H1 (cell line): ENCODE measurements around the gene NSFL1C. TPM values are rescaled to one million over a fixed set of nuclear protein-coding genes. Genes with fewer than 3 reads are reported as not detected.
A peak's percentile ranks its signal among the peaks of the same experiment; 100 is the strongest.

Experiments used
- CTCF ChIA-PET: fragments of 300-600 bp; sonication (Branson Sonifier 250); formaldehyde crosslinking; loops from one replicate; lab custom pipeline; 2021; ENCODE audit not compliant: partially characterized antibody; lab: Charles Lee
- POLR2A ChIA-PET: fragments of 300-600 bp; sonication (Branson Sonifier 250); formaldehyde crosslinking; loops from one replicate; lab custom pipeline; 2021; ENCODE audit warnings: inconsistent platforms; ENCODE audit not compliant: partially characterized antibody; lab: Charles Lee
- DNase-seq, 2 experiments: peaks; one replicate each; pipeline versions ENCODE4 v3.0.0 to v3.0.0-alpha.2; 2010 to 2022; ENCODE audit warnings: low spot score in 2 of 2, low read depth in 1 of 2, mixed read lengths in 1 of 2
- FAIRE-seq: peaks from 2 replicates; lab custom pipeline; 2011; peaks lifted over from hg19 to GRCh38; lab: Jason Lieb, UNC
- H2AFZ ChIP-seq: 2 replicates; pipeline ENCODE4 v1.8.1; 2012; ENCODE audit warnings: low read length, inconsistent platforms
- H2AK5ac ChIP-seq: 2 replicates; pipeline ENCODE4 v1.6.1; 2013; ENCODE audit warnings: low read depth, low read length
- H2BK120ac ChIP-seq: replicated peaks from 2 replicates; pipeline ENCODE3; 2013; ENCODE audit warnings: low read depth, low read length, inconsistent platforms
- H2BK12ac ChIP-seq: 2 replicates; pipeline ENCODE4 v1.6.1; 2013; ENCODE audit warnings: low read depth, low read length
- H2BK15ac ChIP-seq: 2 replicates; pipeline ENCODE4 v1.6.1; 2013; ENCODE audit warnings: low read length
- H2BK20ac ChIP-seq: 2 replicates; pipeline ENCODE4 v1.6.1; 2013; ENCODE audit warnings: low read length
- H2BK5ac ChIP-seq: 2 replicates; pipeline ENCODE4 v1.6.1; 2013; ENCODE audit warnings: low read depth, low read length
- H3K14ac ChIP-seq: 2 replicates; pipeline ENCODE4 v1.6.1; 2013; ENCODE audit warnings: inconsistent platforms; ENCODE audit not compliant: insufficient read length
- H3K18ac ChIP-seq: 2 replicates; pipeline ENCODE4 v1.6.1; 2013; ENCODE audit warnings: low read length; ENCODE audit errors: extremely low read depth
- H3K23ac ChIP-seq: 2 replicates; pipeline ENCODE4 v1.6.1; 2013; ENCODE audit warnings: inconsistent platforms; ENCODE audit not compliant: insufficient read length
- H3K23me2 ChIP-seq: 2 replicates; pipeline ENCODE4 v1.6.1; 2013; ENCODE audit warnings: low read depth, low read length
- H3K27ac ChIP-seq: 2 replicates; pipeline ENCODE4 v1.6.1; 2011; ENCODE audit warnings: low read depth, low read length, inconsistent platforms
- H3K27me3 ChIP-seq, 4 experiments: replicated peaks in 1 of 4; 1 replicate in 1 of 4; 2 replicates in 3 of 4; pipeline versions ENCODE4 v1.6.1 to v1.8.1; 2011 to 2013; ENCODE audit warnings: low read length in 3 of 4, mild to moderate bottlenecking in 3 of 4, inconsistent platforms in 2 of 4, mixed read lengths in 2 of 4, moderate library complexity in 1 of 4; ENCODE audit not compliant: control insufficient read depth in 3 of 4, insufficient read depth in 3 of 4; ENCODE audit errors: extremely low read depth in 1 of 4
- H3K36me3 ChIP-seq, 4 experiments: 2 replicates each; pipeline versions ENCODE4 v1.6.1 to v1.8.1; 2011 to 2013; ENCODE audit warnings: mild to moderate bottlenecking in 4 of 4, low read length in 3 of 4, moderate library complexity in 2 of 4, control low read depth in 1 of 4, inconsistent platforms in 1 of 4; ENCODE audit not compliant: insufficient read depth in 4 of 4, control insufficient read depth in 2 of 4
- H3K4ac ChIP-seq: replicated peaks from 2 replicates; pipeline ENCODE3; 2013; ENCODE audit warnings: low read length, low read depth, mixed read lengths, inconsistent platforms; ENCODE audit not compliant: insufficient read length
- H3K4me1 ChIP-seq, 4 experiments: replicated peaks in 1 of 4; 1 replicate in 1 of 4; 2 replicates in 3 of 4; pipeline versions ENCODE4 v1.6.1 to v1.8.1; 2011 to 2013; ENCODE audit warnings: low read length in 3 of 4, inconsistent platforms in 2 of 4, mixed read lengths in 1 of 4; ENCODE audit not compliant: insufficient read depth in 4 of 4, control insufficient read depth in 3 of 4
- H3K4me2 ChIP-seq, 2 experiments: 2 replicates each; pipeline versions ENCODE4 v1.6.1 to v1.8.1; 2011 to 2013; ENCODE audit warnings: low read depth in 2 of 2, low read length in 2 of 2, control low read depth in 1 of 2, inconsistent platforms in 1 of 2, mild to moderate bottlenecking in 1 of 2; ENCODE audit not compliant: insufficient read depth in 1 of 2
- H3K4me3 ChIP-seq, 4 experiments: fragments of 200-600, 300-600 bp in 1 of 4; sonication (generic), shearing (Covaris generic), sonication (Bioruptor Twin) in 1 of 4; 2 replicates each; pipeline versions ENCODE4 v1.5.1 to v1.8.1; 2011 to 2016; ENCODE audit warnings: low read length in 4 of 4, low read depth in 3 of 4, control low read depth in 2 of 4, inconsistent platforms in 2 of 4, mild to moderate bottlenecking in 2 of 4, mixed read lengths in 1 of 4, moderate library complexity in 1 of 4; ENCODE audit not compliant: insufficient read depth in 2 of 4; ENCODE audit errors: extremely low read depth in 1 of 4
- H3K56ac ChIP-seq: replicated peaks from 2 replicates; pipeline ENCODE3; 2013; ENCODE audit warnings: low read depth, mild to moderate bottlenecking, mixed read lengths, low read length, inconsistent platforms; ENCODE audit not compliant: insufficient read length
- H3K79me1 ChIP-seq: 2 replicates; pipeline ENCODE4 v1.6.1; 2013; ENCODE audit warnings: low read depth, low read length, control low read depth
- H3K79me2 ChIP-seq, 2 experiments: 2 replicates each; pipeline versions ENCODE4 v1.6.1 to v1.8.1; 2012 to 2013; ENCODE audit warnings: low read length in 2 of 2, mild to moderate bottlenecking in 2 of 2, inconsistent platforms in 1 of 2; ENCODE audit not compliant: insufficient read depth in 2 of 2, control insufficient read depth in 1 of 2
- H3K9ac ChIP-seq, 4 experiments: replicated peaks in 1 of 4; 1 replicate in 1 of 4; 2 replicates in 3 of 4; pipeline versions ENCODE4 v1.6.1 to v1.8.1; 2011 to 2013; ENCODE audit warnings: low read depth in 3 of 4, low read length in 3 of 4, control low read depth in 2 of 4, mild to moderate bottlenecking in 2 of 4, moderate library complexity in 2 of 4, inconsistent platforms in 1 of 4; ENCODE audit errors: extremely low read depth in 1 of 4
- H3K9me3 ChIP-seq, 2 experiments: 2 replicates each; pipeline versions ENCODE4 v1.6.1 to v1.8.1; 2012 to 2013; ENCODE audit warnings: mild to moderate bottlenecking in 2 of 2, moderate library complexity in 2 of 2, control low read depth in 1 of 2, inconsistent platforms in 1 of 2, low read depth in 1 of 2, low read length in 1 of 2, mixed read lengths in 1 of 2; ENCODE audit not compliant: insufficient read depth in 2 of 2
- H4K20me1 ChIP-seq, 2 experiments: replicated peaks in 1 of 2; 2 replicates each; pipeline versions ENCODE3 to v1.8.1; 2011 to 2013; ENCODE audit warnings: inconsistent platforms in 2 of 2, low read length in 2 of 2, mild to moderate bottlenecking in 1 of 2; ENCODE audit not compliant: insufficient read depth in 2 of 2, control insufficient read depth in 1 of 2
- H4K5ac ChIP-seq: 2 replicates; pipeline ENCODE4 v1.6.1; 2013; ENCODE audit warnings: low read length, low read depth, mixed read lengths, inconsistent platforms; ENCODE audit not compliant: insufficient read length
- H4K8ac ChIP-seq: 2 replicates; pipeline ENCODE4 v1.8.0; 2013; ENCODE audit warnings: mild to moderate bottlenecking, moderate library complexity, low read length, inconsistent platforms; ENCODE audit not compliant: insufficient read depth; ENCODE audit errors: extremely low read depth
- H4K91ac ChIP-seq: replicated peaks from 2 replicates; pipeline ENCODE3; 2013; ENCODE audit warnings: low read length, mixed read lengths, inconsistent platforms; ENCODE audit not compliant: insufficient read length
- ASH2L ChIP-seq: fragments of 200-600, 300-600 bp; sonication (generic); IDR thresholded peaks from one replicate; pipeline ENCODE4 v1.7.1; 2017; ENCODE audit warnings: low read length
- ATF2 ChIP-seq: IDR thresholded peaks from 2 replicates; pipeline ENCODE4 v1.6.1; 2012; ENCODE audit warnings: low read length, inconsistent platforms
- CEBPB ChIP-seq: IDR thresholded peaks from 2 replicates; pipeline ENCODE4 v1.6.1; 2012; ENCODE audit warnings: low read depth, low read length
- CHD2 ChIP-seq: IDR thresholded peaks from 2 replicates; pipeline ENCODE4 v1.6.1; 2012; ENCODE audit warnings: low read length, improper control_type of control experiment
- CREB1 ChIP-seq: IDR thresholded peaks from 2 replicates; pipeline ENCODE4 v1.6.1; 2012; ENCODE audit warnings: inconsistent platforms
- HDAC6 ChIP-seq: IDR thresholded peaks from one replicate; pipeline ENCODE4 v1.7.1; 2012; ENCODE audit warnings: low read depth, mild to moderate bottlenecking, inconsistent platforms, low read length, moderate library complexity
- KDM4A ChIP-seq: IDR thresholded peaks from one replicate; pipeline ENCODE4 v1.7.1; 2012; ENCODE audit warnings: low read depth, mild to moderate bottlenecking, moderate library complexity, low read length, inconsistent platforms; ENCODE audit not compliant: severe bottlenecking
- NRF1 ChIP-seq: IDR thresholded peaks from 2 replicates; pipeline ENCODE4 v1.6.1; 2011; ENCODE audit warnings: mild to moderate bottlenecking, low read depth, low read length, improper control_type of control experiment
- SAP30 ChIP-seq: fragments of 300-600 bp; sonication (generic); IDR thresholded peaks from 2 replicates; pipeline ENCODE4 v1.7.1; 2012; ENCODE audit warnings: low read length, moderate library complexity, mild to moderate bottlenecking, inconsistent platforms; ENCODE audit not compliant: insufficient read depth, insufficient replicate concordance
- SIN3A ChIP-seq, 2 experiments: IDR thresholded peaks in 1 of 2; conservative IDR thresholded peaks in 1 of 2; 2 replicates each; pipeline ENCODE4 v1.6.1; 2011 to 2012; ENCODE audit warnings: low read length in 2 of 2, improper control_type of control experiment in 1 of 2, low read depth in 1 of 2, mild to moderate bottlenecking in 1 of 2
- SIRT6 ChIP-seq: IDR thresholded peaks from one replicate; pipeline ENCODE4 v1.7.1; 2012; ENCODE audit warnings: low read length, inconsistent platforms
- SP1 ChIP-seq: IDR thresholded peaks from 2 replicates; pipeline ENCODE4 v1.6.1; 2011; ENCODE audit warnings: low read depth, low read length
- TAF1 ChIP-seq: IDR thresholded peaks from 2 replicates; pipeline ENCODE4 v1.6.1; 2011; ENCODE audit warnings: mild to moderate bottlenecking, low read depth, low read length
- TEAD4 ChIP-seq: IDR thresholded peaks from 2 replicates; pipeline ENCODE4 v1.6.1; 2012; ENCODE audit warnings: low read depth, low read length, inconsistent platforms, mixed read lengths
- WGBS, 2 experiments: shearing (Covaris generic) in 1 of 2; methylation state at CpG; one replicate each; pipeline versions ENCODE4 v1.1.6 to v1.1.7; 2013 to 2015; ENCODE audit warnings: low lambda C conversion rate in 2 of 2, mixed read lengths in 2 of 2, inconsistent platforms in 1 of 2, low coverage in 1 of 2, missing lambda C conversion rate in 1 of 2; ENCODE audit not compliant: insufficient replicate concordance in 2 of 2, insufficient coverage in 1 of 2, insufficient read length in 1 of 2; ENCODE audit errors: extremely low coverage in 1 of 2, missing lambda C conversion rate in 1 of 2; 5-methylcytosine and 5-hydroxymethylcytosine counted together
- polyA plus RNA-seq, 7 experiments: library from polyadenylated mRNA; depleted of rRNA in 3 of 7; stranded (reverse) in 5 of 7; unstranded in 2 of 7; fragments of >200 nt in 5 of 7; fragments of 200-250 nt in 2 of 7; gene quantifications; 1 replicate in 5 of 7; 2 replicates in 1 of 7; 4 replicates in 1 of 7; pipeline versions ENCODE4 v1.2.1 to v1.2.3, GENCODE V29; 2011 to 2013; ENCODE audit warnings: missing spikeins in 2 of 7, mixed read lengths in 2 of 7
- total RNA-seq: library from RNA; stranded (reverse); fragmentation: NEBNext Ultra II Directional; extraction: Animal tissue kit (Norgen Biotek cat#: 25700); gene quantifications from 2 replicates; pipeline ENCODE4 v1.2.1, GENCODE V29; 2021

The NSFL1C gene
- total and polyA plus RNA-seq, 2 of the 8 experiments (the other 6 are each of a cell fraction or from before 2014, with no cell fraction given) = 21.6 to 98.0 TPM

- FAIRE-seq (no peak), DNase-seq (no peak)
- ChIA-PET CTCF (interaction anchor here (1.1 to 3.0 kb wide), 3 partner anchors 18 to 292 kb away, joined by 3 to 9 read pairs (median 3); no protein-coding TSS in a partner anchor), POLR2A (no interaction called here)
- no peak overlapping the region for H3K4me2 ChIP-seq
- H3K23me2 ChIP-seq = no peaks in the 10 kb centered on the region
- no peak overlapping the region for H3K18ac ChIP-seq
- H3K9me3 ChIP-seq = no peaks in the 10 kb centered on the region
- H2BK120ac ChIP-seq = no peak overlapping the region
- no peaks in the 10 kb centered on the region for H3K27me3 ChIP-seq
- peak overlapping the region; percentile 2; the same call in 1 of the 2 replicates for H2BK20ac ChIP-seq
- 92% methylated on average over 2 of the region's 2 CpGs; no CpG with 5 or more reads in 1 of the 2 experiments for WGBS, 2 experiments
- H2BK15ac ChIP-seq = no peak overlapping the region
- H3K23ac ChIP-seq = no peak overlapping the region
- H2AK5ac ChIP-seq = no peak overlapping the region
- peak overlapping the region; percentile 0; the same call in 1 of the 2 replicates for H3K27ac ChIP-seq
- H4K8ac ChIP-seq = no peak overlapping the region; the same call in 1 of the 2 replicates
- H3K79me2 ChIP-seq = peaks cover 0 to 1% of the 10 kb centered on the region in 2 experiments; a peak in 1 of 4 replicates
- H4K20me1 ChIP-seq = no peaks in the 10 kb centered on the region
- H3K56ac ChIP-seq = no peak overlapping the region
- no peak overlapping the region for H4K91ac ChIP-seq
- H3K14ac ChIP-seq = no peak overlapping the region
- peaks cover 0 to 9% (median 4%) of the 10 kb centered on the region in 4 experiments; a peak in 5 of 7 replicates for H3K4me1 ChIP-seq
- H3K4ac ChIP-seq = no peak overlapping the region
- H3K4me3 ChIP-seq = no peak overlapping the region
- H3K36me3 ChIP-seq = no peaks in the 10 kb centered on the region
- H3K79me1 ChIP-seq = no peaks in the 10 kb centered on the region
- H2AFZ ChIP-seq = peak overlapping the region; percentile 7; the same call in 1 of the 2 replicates
- H2BK5ac ChIP-seq = no peak overlapping the region
- no peak overlapping the region for H4K5ac ChIP-seq
- no peak overlapping the region for H3K9ac ChIP-seq
- H2BK12ac ChIP-seq = no peak overlapping the region
- TF ChIP-seq TEAD4 = no peak
- no peak for TF ChIP-seq SIN3A (conservative IDR thresholded peaks at IDR 0.05 in 1 of 2, IDR thresholded peaks at IDR 0.05 in 1 of 2; ENCODE audit: low read depth in 1 of 2, low read length in 2 of 2)
- TF ChIP-seq CREB1 = no peak
- no peak for TF ChIP-seq NRF1
- no peak for TF ChIP-seq HDAC6
- no peak for TF ChIP-seq SIRT6
- no peak for TF ChIP-seq SP1
- no peak for TF ChIP-seq SAP30
- no peak for TF ChIP-seq ATF2
- no peak for TF ChIP-seq CEBPB
- no peak for TF ChIP-seq CHD2
- no peak for TF ChIP-seq KDM4A
- TF ChIP-seq TAF1 = no peak
- no peak for TF ChIP-seq ASH2L
These were observed 4.6 kb upstream of the NSFL1C start for GRCh38 chr20:1471242-1471641.
